GM12878 (cell line): ENCODE measurements around the gene CDK5RAP3. TPM values are rescaled to one million over a fixed set of nuclear protein-coding genes. Genes with fewer than 3 reads are reported as not detected.

Experiments used
- ATAC-seq: fragments of 200-7000 bp; cut with Tn5 transposase; 3 replicates; pipeline ENCODE4 v1.9.1; 2020; ENCODE audit warnings: mild to moderate bottlenecking, moderate library complexity
- BruUV-seq: library from RNA; stranded (reverse); fragments of 400-500 nt; replicated peaks from 2 replicates; lab custom pipeline; 2021; lab: Mats Ljungman, UMichigan
- CTCF ChIA-PET: fragments of 300-600 bp; sonication (Branson Sonifier 250); formaldehyde crosslinking; extraction: SDS; loops from one replicate; lab custom pipeline; 2021; ENCODE audit warnings: inconsistent platforms; lab: Yijun Ruan, JAX
- POLR2A ChIA-PET: fragments of 350-600 bp; formaldehyde crosslinking; extraction: SDS; loops from one replicate; lab custom pipeline; 2021; ENCODE audit warnings: inconsistent platforms; lab: Charles Lee
- RAD21 ChIA-PET: fragments of 300-600 bp; sonication (Branson Sonifier 250); formaldehyde crosslinking; loops from one replicate; lab custom pipeline; 2023; ENCODE audit warnings: antibody characterized with exemption; ENCODE audit not compliant: unreplicated experiment; lab: Charles Lee
- SMC1A ChIA-PET: fragments of 300-600 bp; sonication (Branson Sonifier 250); formaldehyde crosslinking; loops from one replicate; lab custom pipeline; 2023; ENCODE audit not compliant: unreplicated experiment, uncharacterized antibody; lab: Charles Lee
- DNase-seq: peaks from one replicate; pipeline ENCODE4 v3.0.0-alpha.2; 2011; ENCODE audit warnings: low read depth, low spot score
- FAIRE-seq: peaks from 3 replicates; lab custom pipeline; 2011; peaks lifted over from hg19 to GRCh38; lab: Jason Lieb, UNC
- H2AFZ ChIP-seq: 2 replicates; pipeline ENCODE4 v1.6.0; 2011; ENCODE audit warnings: low read depth, low read length, control low read depth; ENCODE audit not compliant: control insufficient read depth
- H3K27ac ChIP-seq: 2 replicates; pipeline ENCODE4 v1.5.1; 2011; ENCODE audit warnings: control low read depth; ENCODE audit not compliant: control insufficient read depth, insufficient read depth
- H3K27me3 ChIP-seq, 2 experiments: replicated peaks in 1 of 2; 2 replicates each; pipeline versions ENCODE4 v1.6.0 to v1.6.1; 2011; ENCODE audit warnings: low read length in 1 of 2; ENCODE audit not compliant: control insufficient read depth in 2 of 2, insufficient read depth in 2 of 2
- H3K36me3 ChIP-seq, 2 experiments: 2 replicates each; pipeline ENCODE4 v1.5.1; 2011; ENCODE audit warnings: low read length in 1 of 2; ENCODE audit not compliant: control insufficient read depth in 2 of 2, insufficient read depth in 2 of 2
- H3K4me1 ChIP-seq: 2 replicates; pipeline ENCODE4 v1.6.1; 2011; ENCODE audit warnings: mild to moderate bottlenecking, low read length, moderate library complexity, mixed read lengths; ENCODE audit not compliant: control insufficient read depth, insufficient read depth
- H3K4me2 ChIP-seq: 2 replicates; pipeline ENCODE4 v1.6.0; 2011; ENCODE audit warnings: control low read depth; ENCODE audit not compliant: control insufficient read depth, insufficient read depth
- H3K4me3 ChIP-seq: fragments of 200-600 bp; sonication (generic); 2 replicates; pipeline ENCODE4 v1.5.1; 2016
- H3K79me2 ChIP-seq: 2 replicates; pipeline ENCODE4 v1.6.0; 2011; ENCODE audit warnings: low read length; ENCODE audit not compliant: control insufficient read depth, insufficient read depth
- H3K9ac ChIP-seq: 2 replicates; pipeline ENCODE4 v1.8.0; 2011; ENCODE audit warnings: low read length, control low read depth, mixed read lengths; ENCODE audit not compliant: control insufficient read depth, insufficient read depth
- H3K9me3 ChIP-seq: replicated peaks from 3 replicates; pipeline ENCODE4 v1.5.1; 2011; ENCODE audit warnings: mild to moderate bottlenecking, low read length; ENCODE audit not compliant: control insufficient read depth, insufficient read depth
- H4K20me1 ChIP-seq: 2 replicates; pipeline ENCODE4 v1.6.0; 2011; ENCODE audit not compliant: control insufficient read depth, insufficient read depth
- CHD1 ChIP-seq: IDR thresholded peaks from 2 replicates; pipeline ENCODE4 v1.6.1; 2012; ENCODE audit warnings: low read depth, low read length, improper control_type of control experiment
- EZH2 ChIP-seq: IDR thresholded peaks from 2 replicates; pipeline ENCODE4 v1.6.1; 2012; ENCODE audit warnings: low read depth, mild to moderate bottlenecking, control low read depth, inconsistent platforms, low read length, borderline replicate concordance; ENCODE audit not compliant: control insufficient read depth
- MYC ChIP-seq: IDR thresholded peaks from 2 replicates; pipeline ENCODE4 v1.6.1; 2011; ENCODE audit warnings: mild to moderate bottlenecking, low read length, moderate library complexity, inconsistent platforms; ENCODE audit not compliant: insufficient read depth, insufficient replicate concordance, insufficient read length, severe bottlenecking
- NFYA ChIP-seq: IDR thresholded peaks from 2 replicates; pipeline ENCODE4 v1.6.1; 2011; ENCODE audit warnings: low read depth, mild to moderate bottlenecking, low read length, improper control_type of control experiment, borderline replicate concordance
- PML ChIP-seq: IDR thresholded peaks from 2 replicates; pipeline ENCODE4 v1.6.1; 2012; ENCODE audit warnings: low read length, inconsistent platforms
- RBBP5 ChIP-seq: fragments of 200-600 bp; sonication (generic); conservative IDR thresholded peaks from 2 replicates; pipeline ENCODE4 v1.6.1; 2016
- ZNF274 ChIP-seq: IDR thresholded peaks from one replicate; pipeline ENCODE4 v1.8.0; 2011; ENCODE audit not compliant: insufficient read length, insufficient read depth
- WGBS: methylation state at CpG from one replicate; pipeline ENCODE4 v1.1.6; 2016; ENCODE audit warnings: low lambda C conversion rate; ENCODE audit not compliant: insufficient replicate concordance, insufficient coverage; ENCODE audit errors: missing lambda C conversion rate; 5-methylcytosine and 5-hydroxymethylcytosine counted together
- in situ Hi-C: fragments of 300-500 bp; cut with MboI; formaldehyde crosslinking; loops from 9 replicates; pipeline ENCODE4 v1.14.3; 2018; ENCODE audit warnings: mixed read lengths
- intact Hi-C: fragments of 100-400 bp; cut with micrococcal nuclease; formaldehyde crosslinking; loops from one replicate; pipeline ENCODE4 v1.14.2; 2022; ENCODE audit not compliant: unreplicated experiment
- polyA plus RNA-seq, 11 experiments: library from polyadenylated mRNA; depleted of rRNA in 4 of 11; unstranded in 6 of 11; stranded (reverse) in 5 of 11; fragments of >200 nt; fragmentation: Nextera tagmentation in 4 of 11; fragmentation: Illumina TruSeq in 1 of 11; extraction: Ambion mirVana in 4 of 11; extraction: Trizol in 1 of 11; gene quantifications; 1 replicate in 1 of 11; 2 replicates in 10 of 11; pipeline versions ENCODE4 v1.2.1 to v1.2.3, GENCODE V29; 2011 to 2016; ENCODE audit warnings: inconsistent platforms in 2 of 11, missing spikeins in 2 of 11, low read depth in 1 of 11
- total RNA-seq, 4 experiments: library from RNA; depleted of rRNA in 3 of 4; stranded (reverse); fragments of >200 nt in 3 of 4; fragmentation: Illumina TruSeq in 1 of 4; extraction: Trizol in 1 of 4; gene quantifications; 2 replicates each; pipeline versions ENCODE4 v1.2.1 to v1.2.3, GENCODE V29; 2013 to 2021

The CDK5RAP3 gene
- total and polyA plus RNA-seq, 10 of the 15 experiments (the other 5 are each of a cell fraction or from before 2014, with no cell fraction given), result 69.4 to 237 (median 160) TPM

DNA sequence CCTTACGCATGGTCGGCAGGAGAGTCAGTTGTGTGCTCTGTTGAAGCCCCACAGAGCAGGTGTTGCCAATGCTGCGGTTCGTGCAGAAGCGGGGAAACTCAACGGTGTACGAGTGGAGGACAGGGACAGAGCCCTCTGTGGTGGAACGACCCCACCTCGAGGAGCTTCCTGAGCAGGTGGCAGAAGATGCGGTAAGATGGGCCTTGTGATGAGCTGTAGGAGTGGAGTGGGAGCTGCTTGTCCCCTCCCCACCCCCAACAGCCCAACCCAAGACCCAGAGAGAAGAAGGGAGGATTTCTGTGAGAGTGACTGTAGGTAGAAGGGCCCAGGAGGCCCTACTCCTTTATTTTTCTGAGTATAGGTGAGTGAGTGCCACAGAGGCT is 4.9 kb downstream of the CDK5RAP3 start:
- intact Hi-C loops (no loop called here), in situ Hi-C loops (no loop called here)
- Histone ChIP-seq H3K4me1 (peaks cover 9% of the 10 kb centered on the region), H2AFZ (no peak overlapping the region), H3K27ac (no peak overlapping the region), H3K9me3 (no peaks in the 10 kb centered on the region), H3K4me3 (no peak overlapping the region), H3K36me3 (peaks cover 20 to 39% of the 10 kb centered on the region in 2 experiments), H4K20me1 (no peaks in the 10 kb centered on the region), H3K4me2 (no peak overlapping the region), H3K9ac (no peak overlapping the region), H3K27me3 (no peaks in the 10 kb centered on the region), H3K79me2 (peaks cover 20% of the 10 kb centered on the region)
- TF ChIP-seq RBBP5 (no peak), CHD1 (no peak), PML (no peak), EZH2 (no peak), MYC (no peak), NFYA (no peak), ZNF274 (no peak)
- POLR2A ChIA-PET, result interaction anchor here (1.1 to 2.0 kb wide), 2 partner anchors 28 to 42 kb away, joined by 3 to 10 read pairs; no protein-coding TSS in a partner anchor
- BruUV-seq, result no TSS peak
- SMC1A ChIA-PET, result interaction anchor here (0.7 to 17.2 kb wide), 7 partner anchors 27 to 133 kb away, joined by 3 to 332 read pairs (median 4); no protein-coding TSS in a partner anchor
- no peak for FAIRE-seq
- no peak for ATAC-seq
- RAD21 ChIA-PET, result interaction anchor here (1.0 to 4.5 kb wide), 4 partner anchors 25 to 44 kb away, joined by 3 to 30 read pairs (median 12); no protein-coding TSS in a partner anchor
- WGBS, result 91% methylated on average over 10 of the region's 10 CpGs
- CTCF ChIA-PET, result interaction anchor here (1.0 to 14.3 kb wide), 9 partner anchors 7 to 133 kb away, joined by 3 to 463 read pairs (median 4); partner anchors contain the start of genes NFE2L1 and PNPO
- no peak for DNase-seq
